VCaP (cell line): ENCODE measurements around the gene LDHA.
A peak's percentile ranks its signal among the peaks of the same experiment; 100 is the strongest.

Source experiments
- H3K27ac ChIP-seq: fragments of 450-650 bp; 2 replicates; pipeline ENCODE4 v1.5.1; 2017
- CTCF ChIP-seq: fragments of 450-650 bp; conservative IDR thresholded peaks from 2 replicates; pipeline ENCODE4 v1.5.1; 2017; ENCODE audit warnings: mild to moderate bottlenecking, moderate library complexity

LDHA gene

GRCh38 chr11:18394275-18394927 lies at the start of gene LDHA:
TSS of gene LDHA (plus strand) at chr11:18394563. CDS start at chr11:18396843, 2,280 bp downstream.
- no peak for TF ChIP-seq CTCF

GRCh38 chr11:18347471-18348125 lies 46.8 kb upstream of the LDHA start:
- no peak for TF ChIP-seq CTCF
- no peak overlapping the region for H3K27ac ChIP-seq

More at GRCh38 chr11:18394275-18394927, at the start of gene LDHA:
- H3K27ac ChIP-seq, result peak within 1 kb of the TSS; percentile 94

GRCh38 chr11:18352581-18352980 lies 41.8 kb upstream of the LDHA start:
- H3K27ac ChIP-seq, result no peak overlapping the region
- no peak for TF ChIP-seq CTCF

GRCh38 chr11:18358646-18359045 lies 35.7 kb upstream of the LDHA start:
- no peak overlapping the region for H3K27ac ChIP-seq
- no peak for TF ChIP-seq CTCF

- no peak for TF ChIP-seq CTCF
- no peak overlapping the region for H3K27ac ChIP-seq
These were observed 33.2 kb upstream of the LDHA start for GRCh38 chr11:18361154-18361553.

- H3K27ac ChIP-seq, result no peak overlapping the region
These were observed 29.8 kb upstream of the LDHA start for GRCh38 chr11:18364495-18365073.

More at GRCh38 chr11:18364495-18365073, 29.8 kb upstream of the LDHA start:
- no peak for TF ChIP-seq CTCF
